HepG2 (cell line): ENCODE data around the gene RPTOR. TPM values are rescaled to one million over a fixed set of nuclear protein-coding genes. Genes with fewer than 3 reads are reported as not detected.

Experiments used
- ATAC-seq: fragments of 200-7000 bp; cut with Tn5 transposase; 3 replicates; pipeline ENCODE4 v1.9.1; 2020; ENCODE audit warnings: mild to moderate bottlenecking, moderate library complexity
- BruUV-seq: library from RNA; stranded (reverse); fragments of 400-500 nt; replicated peaks from 2 replicates; lab custom pipeline; 2021; lab: Mats Ljungman, UMichigan
- CTCF ChIA-PET: fragments of 300-600 bp; formaldehyde crosslinking; extraction: SDS; loops from one replicate; lab custom pipeline; 2021; ENCODE audit warnings: low total read pairs, inconsistent platforms, low intra/inter-chr PET ratio; lab: Yijun Ruan, JAX
- POLR2A ChIA-PET: fragments of 350-600 bp; sonication (Branson Sonifier 250); formaldehyde crosslinking; loops from one replicate; lab custom pipeline; 2020; ENCODE audit warnings: antibody characterized with exemption, inconsistent platforms; lab: Yijun Ruan, JAX
- DNase-seq: peaks from one replicate; pipeline ENCODE4 v3.0.0-alpha.2; 2015; ENCODE audit warnings: low spot score
- FAIRE-seq: peaks from 3 replicates; lab custom pipeline; 2011; peaks lifted over from hg19 to GRCh38; lab: Jason Lieb, UNC
- H2AFZ ChIP-seq: one replicate; pipeline ENCODE4 v1.6.1; 2011; ENCODE audit warnings: low read length, inconsistent platforms
- H3K27ac ChIP-seq: fragments of 300-600 bp; 3 replicates; pipeline ENCODE4 v1.8.0; 2011; ENCODE audit warnings: mixed run types, mild to moderate bottlenecking, mixed read lengths, low read length, inconsistent platforms; ENCODE audit not compliant: insufficient read depth; ENCODE audit errors: extremely low read length
- H3K27me3 ChIP-seq, 2 experiments: fragments of 200-600 bp in 1 of 2; 2 replicates in 1 of 2; 3 replicates in 1 of 2; pipeline versions ENCODE4 v1.6.0 to v1.8.0; 2011; ENCODE audit warnings: low read length in 2 of 2, mild to moderate bottlenecking in 2 of 2, moderate library complexity in 2 of 2, inconsistent platforms in 1 of 2; ENCODE audit not compliant: insufficient read depth in 2 of 2, control insufficient read depth in 1 of 2
- H3K36me3 ChIP-seq, 2 experiments: fragments of 200-600 bp in 1 of 2; replicated peaks in 1 of 2; 2 replicates in 1 of 2; 3 replicates in 1 of 2; pipeline versions ENCODE4 v1.5.1 to v1.8.0; 2011; ENCODE audit warnings: low read length in 2 of 2, inconsistent platforms in 1 of 2; ENCODE audit not compliant: insufficient read depth in 2 of 2, control insufficient read depth in 1 of 2
- H3K4me1 ChIP-seq: 2 replicates; pipeline ENCODE4 v1.5.1; 2012; ENCODE audit warnings: low read length, inconsistent platforms; ENCODE audit not compliant: insufficient read depth
- H3K4me2 ChIP-seq: 2 replicates; pipeline ENCODE4 v1.6.0; 2011; ENCODE audit warnings: low read depth, low read length, inconsistent platforms
- H3K4me3 ChIP-seq, 3 experiments: fragments of 200-600 bp in 1 of 3; sonication (generic), shearing (Covaris generic) in 1 of 3; replicated peaks in 1 of 3; 2 replicates each; pipeline ENCODE4 v1.5.1; 2011 to 2016; ENCODE audit warnings: low read length in 3 of 3, inconsistent platforms in 2 of 3, low read depth in 2 of 3, mild to moderate bottlenecking in 2 of 3, control low read depth in 1 of 3, mixed read lengths in 1 of 3; ENCODE audit not compliant: insufficient read depth in 1 of 3
- H3K79me2 ChIP-seq: one replicate; pipeline ENCODE4 v1.6.1; 2011; ENCODE audit warnings: low read length, inconsistent platforms; ENCODE audit not compliant: insufficient read depth
- H3K9ac ChIP-seq: 2 replicates; pipeline ENCODE4 v1.6.0; 2011; ENCODE audit warnings: mild to moderate bottlenecking, low read depth, low read length, inconsistent platforms; ENCODE audit not compliant: insufficient read depth
- H3K9me3 ChIP-seq: 2 replicates; pipeline ENCODE4 v1.5.1; 2012; ENCODE audit warnings: mild to moderate bottlenecking, low read length
- H4K20me1 ChIP-seq: 2 replicates; pipeline ENCODE4 v1.6.0; 2011; ENCODE audit warnings: inconsistent platforms, mild to moderate bottlenecking, low read length, moderate library complexity; ENCODE audit not compliant: insufficient read depth
- BRF2 ChIP-seq: sonication (generic); formaldehyde crosslinking; IDR thresholded peaks from 2 replicates; pipeline ENCODE4 v1.8.1; 2022; ENCODE audit warnings: mild to moderate bottlenecking, missing genetic modification reagents
- CSRNP1 ChIP-seq: sonication (generic); formaldehyde crosslinking; IDR thresholded peaks from 2 replicates; pipeline ENCODE4 v1.8.1; 2023; ENCODE audit warnings: mild to moderate bottlenecking, missing genetic modification reagents
- ELF4 ChIP-seq: sonication (generic); formaldehyde crosslinking; IDR thresholded peaks from 2 replicates; pipeline ENCODE4 v1.5.0; 2020; ENCODE audit warnings: missing genetic modification reagents, mild to moderate bottlenecking, moderate library complexity, borderline replicate concordance
- ISX ChIP-seq: sonication (generic); formaldehyde crosslinking; conservative IDR thresholded peaks from 2 replicates; pipeline ENCODE4 v1.5.0; 2020; ENCODE audit warnings: missing genetic modification reagents
- JUNB ChIP-seq: sonication (generic); formaldehyde crosslinking; IDR thresholded peaks from 2 replicates; pipeline ENCODE4 v1.8.0; 2022; ENCODE audit warnings: missing genetic modification reagents, mild to moderate bottlenecking, borderline replicate concordance
- POLR2AphosphoS5 ChIP-seq: IDR thresholded peaks from 2 replicates; pipeline ENCODE4 v1.6.1; 2012; ENCODE audit warnings: low read depth, low read length
- SYNCRIP ChIP-seq: fragments of 200-400 bp; formaldehyde crosslinking; IDR thresholded peaks from 2 replicates; pipeline ENCODE4 v1.6.1; 2018; ENCODE audit warnings: mild to moderate bottlenecking, low read depth, low read length; ENCODE audit not compliant: insufficient read depth
- XBP1 ChIP-seq: sonication (generic); formaldehyde crosslinking; IDR thresholded peaks from 2 replicates; pipeline ENCODE4 v1.5.0; 2020; ENCODE audit warnings: missing genetic modification reagents
- ZBTB37 ChIP-seq: sonication (generic); formaldehyde crosslinking; IDR thresholded peaks from 2 replicates; pipeline ENCODE4 v1.4.0; 2020; ENCODE audit warnings: mild to moderate bottlenecking, missing genetic modification reagents
- ZBTB42 ChIP-seq: sonication (generic); formaldehyde crosslinking; IDR thresholded peaks from 2 replicates; pipeline ENCODE4 v1.5.0; 2020; ENCODE audit warnings: mild to moderate bottlenecking, missing genetic modification reagents
- ZFP1 ChIP-seq: IDR thresholded peaks from 2 replicates; pipeline ENCODE4 v1.6.1; 2016
- ZNF280B ChIP-seq: sonication (generic); formaldehyde crosslinking; IDR thresholded peaks from 2 replicates; pipeline ENCODE4 v1.5.0; 2020; ENCODE audit warnings: missing genetic modification reagents, mild to moderate bottlenecking, borderline replicate concordance
- ZNF501 ChIP-seq: sonication (generic); formaldehyde crosslinking; IDR thresholded peaks from 2 replicates; pipeline ENCODE4 v1.5.1; 2020; ENCODE audit warnings: mild to moderate bottlenecking, moderate library complexity, missing genetic modification reagents
- ZSCAN29 ChIP-seq: sonication (generic); formaldehyde crosslinking; conservative IDR thresholded peaks from 2 replicates; pipeline ENCODE4 v1.4.0; 2020; ENCODE audit warnings: mild to moderate bottlenecking, missing genetic modification reagents
- WGBS: methylation state at CpG from one replicate; pipeline ENCODE4 v1.1.6; 2017; ENCODE audit warnings: low lambda C conversion rate; 5-methylcytosine and 5-hydroxymethylcytosine counted together
- in situ Hi-C: cut with HindIII; loops from 2 replicates; pipeline ENCODE4 v1.10.0; 2017; ENCODE audit warnings: low pct_unique_long_range_greater_than_20kb; ENCODE audit not compliant: extremely low pct_ligation_motif_present
- intact Hi-C: fragments of 100-400 bp; cut with micrococcal nuclease; formaldehyde crosslinking; loops from one replicate; pipeline ENCODE4 v1.10.0; 2022; ENCODE audit not compliant: unreplicated experiment
- polyA plus RNA-seq, 8 experiments: library from polyadenylated mRNA; depleted of rRNA in 3 of 8; stranded (reverse) in 7 of 8; unstranded in 1 of 8; fragments of >200 nt; fragmentation: Illumina TruSeq in 4 of 8; extraction: Trizol in 4 of 8; gene quantifications; 2 replicates each; pipeline versions ENCODE4 v1.2.1 to v1.2.3, GENCODE V29; 2011 to 2016; ENCODE audit warnings: low read depth in 4 of 8, missing spikeins in 1 of 8, mixed read lengths in 1 of 8; ENCODE audit not compliant: insufficient read depth in 1 of 8
- total RNA-seq, 5 experiments: library from RNA; depleted of rRNA; stranded (reverse); fragments of >200 nt; fragmentation: Illumina TruSeq; extraction: Trizol; gene quantifications; 2 replicates each; pipeline ENCODE4 v1.2.3, GENCODE V29; 2016; ENCODE audit warnings: low read depth in 1 of 5

RPTOR gene
- total and polyA plus RNA-seq, 2 of the 13 experiments (the other 11 are each of a cell fraction or from before 2014, with no cell fraction given): 6.6 to 25.3 TPM

GRCh38 chr17:80910043-80910442, 365.4 kb downstream of the RPTOR start:
- Histone ChIP-seq H3K4me3 (no peak overlapping the region), H3K9ac (no peak overlapping the region), H3K4me2 (no peak overlapping the region), H3K79me2 (no peaks in the 10 kb centered on the region), H3K27ac (no peak overlapping the region), H3K9me3 (no peaks in the 10 kb centered on the region), H3K36me3 (peaks cover 43 to 53% of the 10 kb centered on the region in 2 experiments; a peak in 4 of 5 replicates), H3K4me1 (no peaks in the 10 kb centered on the region), H4K20me1 (no peaks in the 10 kb centered on the region), H2AFZ (no peak overlapping the region), H3K27me3 (no peaks in the 10 kb centered on the region)
- in situ Hi-C loops: no loop called here
- FAIRE-seq: no peak
- ATAC-seq: no peak
- ChIA-PET CTCF (no interaction called here), POLR2A (no interaction called here)
- WGBS: 98% methylated on average over 5 of the region's 5 CpGs
- TF ChIP-seq ZNF501 (no peak), ZSCAN29 (CRISPR knock-in tag) (no peak), JUNB (no peak), ZBTB42 (CRISPR knock-in tag) (no peak)
- intact Hi-C loops: no loop called here
- DNase-seq: no peak
- no TSS peak for BruUV-seq

- Histone ChIP-seq H3K27ac (no peak overlapping the region), H3K4me1 (no peaks in the 10 kb centered on the region), H3K27me3 (no peaks in the 10 kb centered on the region), H3K4me3 (no peak overlapping the region), H2AFZ (no peak overlapping the region), H3K36me3 (peaks cover 41 to 50% of the 10 kb centered on the region in 2 experiments; a peak in 4 of 5 replicates), H3K9ac (no peak overlapping the region), H3K9me3 (no peaks in the 10 kb centered on the region), H3K79me2 (no peaks in the 10 kb centered on the region), H4K20me1 (peaks cover under 1% of the 10 kb centered on the region; the same call in 1 of the 2 replicates), H3K4me2 (no peak overlapping the region)
- intact Hi-C loops (no loop called here), in situ Hi-C loops (no loop called here)
- ChIA-PET POLR2A (no interaction called here), CTCF (no interaction called here)
- BruUV-seq: no TSS peak
- WGBS: 95% methylated on average over 15 of the region's 15 CpGs
- no peak for DNase-seq
- no peak for FAIRE-seq
- ATAC-seq: no peak
- TF ChIP-seq BRF2 (CRISPR knock-in tag) (no peak), CSRNP1 (CRISPR knock-in tag) (no peak), ZFP1 (CRISPR knock-in tag) (no peak), XBP1 (CRISPR knock-in tag) (no peak), SYNCRIP (no peak), POLR2AphosphoS5 (no peak), ZNF280B (CRISPR knock-in tag) (no peak), ISX (CRISPR knock-in tag) (no peak), ELF4 (no peak), ZBTB37 (CRISPR knock-in tag) (no peak)
Measured at GRCh38 chr17:80912476-80912875, 367.8 kb downstream of the RPTOR start.
